ENCODE measurements around the gene EPG5. TPM values are rescaled to one million over a fixed set of nuclear protein-coding genes. Genes with fewer than 3 reads are reported as not detected.

The EPG5 gene
- total RNA-seq, 1 experiment from 2014 or later = 16.1 TPM

DNA sequence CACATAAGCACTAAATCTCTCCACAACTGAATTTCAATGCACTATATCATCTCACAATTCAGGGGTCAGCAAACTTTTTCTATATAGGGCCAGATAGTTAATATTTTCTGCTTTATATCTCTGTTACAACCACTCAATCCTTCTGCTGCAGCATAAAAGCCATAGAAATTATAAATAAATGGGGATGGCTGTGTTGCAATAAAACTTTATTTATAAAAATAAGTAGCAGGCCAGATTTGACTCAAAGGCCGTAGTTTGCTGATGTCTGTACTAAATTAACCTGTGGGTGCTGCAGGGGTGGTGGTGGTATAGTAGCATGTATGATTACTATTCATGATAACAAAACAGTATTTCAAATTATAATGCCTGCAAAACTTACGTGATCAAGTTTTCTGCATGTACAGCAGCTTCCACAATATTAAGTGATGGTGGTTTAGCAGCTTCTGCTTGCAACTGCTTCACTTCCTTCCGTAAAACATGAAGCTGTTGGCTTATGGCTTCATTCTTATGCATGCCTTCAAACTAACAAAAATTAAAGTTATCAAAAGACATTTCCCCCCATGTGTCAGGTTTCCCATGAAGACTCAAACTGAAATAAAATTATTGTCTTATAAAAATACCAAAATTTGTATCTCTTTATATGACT is 77.6 kb downstream of the EPG5 start:
- Histone ChIP-seq H3K18ac (ENCODE audit: insufficient read length, low read depth, low read length) (no peak overlapping the region), H3K79me1 (ENCODE audit: insufficient read depth, low read depth, low read length, poor library complexity, severe bottlenecking) (no peaks in the 10 kb centered on the region), H3K9me3 (ENCODE audit: control insufficient read depth, low read depth, low read length) (no peaks in the 10 kb centered on the region), H3T11ph (ENCODE audit: low read length) (no peak overlapping the region), H3K56ac (ENCODE audit: insufficient read length, low read depth, low read length) (no peak overlapping the region), H4K91ac (ENCODE audit: insufficient read length, low read depth, low read length) (no peak overlapping the region), H4K8ac (replicated peaks; ENCODE audit: insufficient read length, low read depth, low read length) (no peak overlapping the region), H3K4me2 (ENCODE audit: insufficient read depth, insufficient read length, low read length) (no peak overlapping the region), H3K27ac (ENCODE audit: insufficient read length, low read depth, low read length) (no peak overlapping the region), H2BK120ac (ENCODE audit: low read depth, low read length, poor library complexity, severe bottlenecking) (no peak overlapping the region), H3K23ac (ENCODE audit: insufficient read length, low read depth, low read length) (no peak overlapping the region), H3K23me2 (ENCODE audit: insufficient read length, low read depth, low read length, poor library complexity, severe bottlenecking) (no peaks in the 10 kb centered on the region), H2BK5ac (ENCODE audit: insufficient read length, low read length) (no peak overlapping the region), H3K27me3 (ENCODE audit: insufficient read depth, low read length) (no peaks in the 10 kb centered on the region), H4K20me1 (ENCODE audit: control insufficient read depth, insufficient read depth, insufficient read length) (no peaks in the 10 kb centered on the region), H2BK15ac (ENCODE audit: low read depth, low read length) (no peak overlapping the region), H2AFZ (ENCODE audit: low read length) (no peak overlapping the region), H2BK20ac (ENCODE audit: low read depth, low read length, poor library complexity, severe bottlenecking) (no peak overlapping the region), H3K4ac (ENCODE audit: low read depth, low read length) (no peak overlapping the region), H3K14ac (ENCODE audit: insufficient read depth, low read length) (no peak overlapping the region), H2BK12ac (ENCODE audit: insufficient read length, low read depth, low read length) (no peak overlapping the region), H3K4me1 (ENCODE audit: insufficient read depth, low read length) (no peaks in the 10 kb centered on the region), H2AK5ac (ENCODE audit: insufficient read length, low read length) (no peak overlapping the region), H4K5ac (ENCODE audit: insufficient read length, low read depth, low read length) (no peak overlapping the region), H3K9ac (ENCODE audit: extremely low read depth, insufficient read length, low read length) (no peak overlapping the region), H3K79me2 (ENCODE audit: insufficient read depth, low read length) (no peaks in the 10 kb centered on the region)
- Mint-ChIP-seq H3K27me3 (ENCODE audit: low read depth) (no peaks in the 10 kb centered on the region), H3K4me3 (no peak overlapping the region), H3K36me3 (ENCODE audit: insufficient read depth in 1 of 3, low read depth in 3 of 3) (peaks cover 0 to 13% (median 6%) of the 10 kb centered on the region in 3 experiments; a peak in 3 of 7 replicates), H3K4me1 (no peaks in the 10 kb centered on the region), H3K27ac (no peak overlapping the region), H3K9me3 (no peaks in the 10 kb centered on the region)
- DNase-seq = no peak
- WGBS (ENCODE audit: extremely low coverage, insufficient read length, low lambda C conversion rate) = no CpG with 5 or more reads among the region's 3 CpGs
- TF ChIP-seq CTCF (conservative IDR thresholded peaks at IDR 0.05) = no peak
